A549 (cell line): ENCODE measurements around the gene ATF5. TPM values are rescaled to one million over a fixed set of nuclear protein-coding genes. Genes with fewer than 3 reads are reported as not detected.

Experiments
- ATAC-seq, 2 experiments: fragments of 200-7000 bp in 1 of 2; fragments of >200 bp in 1 of 2; cut with Nextera tagmentation in 1 of 2; cut with Tn5 transposase in 1 of 2; 3 replicates each; pipeline versions ENCODE4 v1.8.0 to v1.9.1; 2018 to 2020; ENCODE audit warnings: mild to moderate bottlenecking in 1 of 2, moderate library complexity in 1 of 2
- CTCF ChIA-PET: fragments of 300-600 bp; sonication (Branson Sonifier 250); formaldehyde crosslinking; extraction: SDS; loops from one replicate; lab custom pipeline; 2021; ENCODE audit warnings: antibody characterized with exemption, inconsistent platforms; lab: Yijun Ruan, JAX
- POLR2A ChIA-PET: fragments of 350-600 bp; formaldehyde crosslinking; extraction: SDS; loops from one replicate; lab custom pipeline; 2021; ENCODE audit warnings: antibody characterized with exemption, inconsistent platforms; lab: Yijun Ruan, JAX
- DNase-seq, 2 experiments: peaks; one replicate each; pipeline versions ENCODE4 v3.0.0 to v3.0.0-alpha.2; 2011 to 2016; ENCODE audit warnings: low read depth in 1 of 2, low spot score in 1 of 2
- FAIRE-seq: peaks from 2 replicates; lab custom pipeline; 2011; peaks lifted over from hg19 to GRCh38; lab: Jason Lieb, UNC
- H3K27ac ChIP-seq, 2 experiments: fragments of >200 bp; sonication (Bioruptor Twin); formaldehyde crosslinking; 3 replicates each; pipeline ENCODE4 v1.5.1; 2016 to 2017
- H3K4me1 ChIP-seq: fragments of >200 bp; sonication (Bioruptor Twin); formaldehyde crosslinking; 3 replicates; pipeline ENCODE4 v1.6.1; 2016
- H3K4me2 ChIP-seq: fragments of >200 bp; sonication (Bioruptor Twin); formaldehyde crosslinking; 3 replicates; pipeline ENCODE4 v1.6.1; 2016
- H3K4me3 ChIP-seq: fragments of >200 bp; sonication (Bioruptor Twin); formaldehyde crosslinking; 3 replicates; pipeline ENCODE4 v1.5.1; 2016
- H3K9me3 ChIP-seq: fragments of >200 bp; sonication (Bioruptor Twin); formaldehyde crosslinking; 3 replicates; pipeline ENCODE4 v1.6.1; 2016
- BHLHE40 ChIP-seq: IDR thresholded peaks from 2 replicates; pipeline ENCODE4 v1.6.1; 2012; ENCODE audit warnings: low read depth, low read length, inconsistent platforms
- CHD4 ChIP-seq: fragments of 200-600 bp; sonication (generic); IDR thresholded peaks from 2 replicates; pipeline ENCODE4 v1.6.1; 2016; ENCODE audit warnings: antibody characterized with exemption, mild to moderate bottlenecking, borderline replicate concordance
- FOSL2 ChIP-seq, 2 experiments: fragments of 450-650 bp in 1 of 2; fragments of >200 bp in 1 of 2; sonication (Bioruptor Twin) in 1 of 2; formaldehyde crosslinking; IDR thresholded peaks; 2 replicates each; pipeline versions ENCODE4 v1.5.0 to v1.6.1; 2016 to 2020; ENCODE audit warnings: mild to moderate bottlenecking in 1 of 2, moderate library complexity in 1 of 2
- HDAC2 ChIP-seq: fragments of 200-600 bp; sonication (generic); IDR thresholded peaks from 2 replicates; pipeline ENCODE4 v1.6.1; 2016
- JUNB ChIP-seq: fragments of >200 bp; sonication (Bioruptor Twin); formaldehyde crosslinking; IDR thresholded peaks from 2 replicates; pipeline ENCODE4 v1.6.1; 2016
- KDM1A ChIP-seq: fragments of 200-600 bp; sonication (generic); IDR thresholded peaks from 2 replicates; pipeline ENCODE4 v1.6.1; 2016; ENCODE audit warnings: low read depth, mild to moderate bottlenecking
- MAZ ChIP-seq: fragments of 150-350 bp; IDR thresholded peaks from 2 replicates; pipeline ENCODE4 v1.6.1; 2014; ENCODE audit warnings: antibody characterized with exemption, low read depth, low read length, borderline replicate concordance
- NFE2L2 ChIP-seq: fragments of 150-350 bp; conservative IDR thresholded peaks from 2 replicates; pipeline ENCODE4 v1.6.1; 2014; ENCODE audit warnings: low read length
- PHF8 ChIP-seq: fragments of 200-600 bp; sonication (generic); IDR thresholded peaks from 2 replicates; pipeline ENCODE4 v1.6.1; 2016; ENCODE audit warnings: low read depth, mild to moderate bottlenecking, antibody characterized with exemption, moderate library complexity, borderline replicate concordance
- RFX5 ChIP-seq: fragments of 450-650 bp; IDR thresholded peaks from 2 replicates; pipeline ENCODE4 v1.7.1; 2014; ENCODE audit warnings: antibody characterized with exemption, mild to moderate bottlenecking, moderate library complexity
- SMC3 ChIP-seq: fragments of >200 bp; sonication (Bioruptor Twin); formaldehyde crosslinking; IDR thresholded peaks from 3 replicates; pipeline ENCODE4 v1.6.1; 2018; ENCODE audit warnings: inconsistent platforms
- TFCP2L1 ChIP-seq: fragments of 250-450 bp; sonication (Bioruptor Pico); IDR thresholded peaks from 2 replicates; pipeline ENCODE4 v1.5.0; 2021; ENCODE audit warnings: mild to moderate bottlenecking
- WGBS: methylation state at CpG from one replicate; pipeline ENCODE4 v1.1.6; 2017; ENCODE audit errors: missing lambda C conversion rate; 5-methylcytosine and 5-hydroxymethylcytosine counted together
- polyA plus RNA-seq, 4 experiments: library from polyadenylated mRNA; depleted of rRNA in 3 of 4; stranded (reverse); fragments of >200 nt; fragmentation: RNase III in 1 of 4; extraction: RNeasy Plus Mini Kit Qiagen cat#74134 plus additional on column Dnase treatment in 1 of 4; gene quantifications; 2 replicates in 3 of 4; 3 replicates in 1 of 4; pipeline ENCODE4 v1.2.3, GENCODE V29; 2011 to 2017
- TF ChIP-seq, protein P1 (sequence below): fragments of 250-450 bp; sonication (Bioruptor Pico); IDR thresholded peaks from 2 replicates; pipeline ENCODE4 v1.5.0; 2020; ENCODE audit warnings: low read depth, mild to moderate bottlenecking, moderate library complexity
- TF ChIP-seq, protein P2 (sequence below): fragments of 150-350 bp; IDR thresholded peaks from 2 replicates; pipeline ENCODE4 v1.6.1; 2014; ENCODE audit warnings: low read depth, mild to moderate bottlenecking, low read length
- TF ChIP-seq, protein P3 (sequence below): IDR thresholded peaks from 2 replicates; pipeline ENCODE4 v1.6.1; 2012
- TF ChIP-seq, protein P4 (sequence below): fragments of 200-600 bp; sonication (generic); IDR thresholded peaks from 2 replicates; pipeline ENCODE4 v1.6.1; 2016; ENCODE audit warnings: antibody characterized with exemption, mild to moderate bottlenecking, moderate library complexity
- TF ChIP-seq, protein P5 (sequence below): fragments of 450-650 bp; IDR thresholded peaks from 2 replicates; pipeline ENCODE4 v1.6.1; 2014; ENCODE audit warnings: antibody characterized with exemption
- TF ChIP-seq, protein P6 (sequence below): IDR thresholded peaks from 2 replicates; pipeline ENCODE4 v1.6.1; 2012; ENCODE audit warnings: low read depth, borderline replicate concordance

Gene ATF5
- polyA plus RNA-seq, 2 of the 4 experiments (the other 2 are of a cell fraction), result 12.9 to 42.8 TPM

DNA sequence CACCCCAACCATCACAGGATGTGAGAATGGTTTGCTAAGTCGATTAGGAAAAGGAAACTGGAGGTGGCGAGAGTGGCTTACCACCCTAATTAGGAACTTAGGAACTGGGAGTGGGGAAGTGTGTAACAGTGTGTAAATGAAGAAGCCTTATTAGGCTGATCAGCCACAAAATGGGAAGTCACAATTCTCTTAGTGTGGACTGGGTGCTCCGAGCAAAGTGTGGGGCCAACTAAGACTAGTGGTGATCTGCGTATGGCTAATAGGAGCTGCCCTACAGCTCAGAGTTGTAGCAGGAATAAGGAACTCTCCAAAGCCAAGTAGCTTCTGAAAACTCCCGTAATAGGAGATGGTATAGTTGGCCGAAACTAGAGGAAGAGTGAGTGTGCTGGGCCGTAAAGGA, 24.4 kb downstream of the ATF5 start:
- no peak for FAIRE-seq
- Histone ChIP-seq H3K9me3 (no peaks in the 10 kb centered on the region), H3K4me1 (no peaks in the 10 kb centered on the region)
- DNase-seq, result no peak
- TF ChIP-seq HDAC2 (no peak), TFCP2L1 (CRISPR knock-in tag) (no peak), PHF8 (no peak), KDM1A (no peak), FOSL2 (IDR thresholded peaks at IDR 0.05) (no peak), FOSL2 (CRISPR knock-in tag; IDR thresholded peaks at IDR 0.05) (no peak), NFE2L2 (no peak)
- TF ChIP-seq, protein P1, sequence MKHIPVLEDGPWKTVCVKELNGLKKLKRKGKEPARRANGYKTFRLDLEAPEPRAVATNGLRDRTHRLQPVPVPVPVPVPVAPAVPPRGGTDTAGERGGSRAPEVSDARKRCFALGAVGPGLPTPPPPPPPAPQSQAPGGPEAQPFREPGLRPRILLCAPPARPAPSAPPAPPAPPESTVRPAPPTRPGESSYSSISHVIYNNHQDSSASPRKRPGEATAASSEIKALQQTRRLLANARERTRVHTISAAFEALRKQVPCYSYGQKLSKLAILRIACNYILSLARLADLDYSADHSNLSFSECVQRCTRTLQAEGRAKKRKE, result no peak
- TF ChIP-seq, all 56 proteins: peak for 0
- Histone ChIP-seq H3K4me3 (no peak overlapping the region), H3K4me2 (no peak overlapping the region), H3K27ac (no peak overlapping the region)
- ChIA-PET CTCF (interaction anchor here (0.9 to 10.7 kb wide), 7 partner anchors 13 to 183 kb away, joined by 3 to 121 read pairs (median 4); no protein-coding TSS in a partner anchor), POLR2A (interaction anchor here (2.5 kb wide), 1 partner anchor 24 kb away, joined by 9 read pairs; the partner anchor contains the start of gene NUP62)
- no peak for ATAC-seq
- WGBS, result 77% methylated on average over 7 of the region's 7 CpGs

DNA sequence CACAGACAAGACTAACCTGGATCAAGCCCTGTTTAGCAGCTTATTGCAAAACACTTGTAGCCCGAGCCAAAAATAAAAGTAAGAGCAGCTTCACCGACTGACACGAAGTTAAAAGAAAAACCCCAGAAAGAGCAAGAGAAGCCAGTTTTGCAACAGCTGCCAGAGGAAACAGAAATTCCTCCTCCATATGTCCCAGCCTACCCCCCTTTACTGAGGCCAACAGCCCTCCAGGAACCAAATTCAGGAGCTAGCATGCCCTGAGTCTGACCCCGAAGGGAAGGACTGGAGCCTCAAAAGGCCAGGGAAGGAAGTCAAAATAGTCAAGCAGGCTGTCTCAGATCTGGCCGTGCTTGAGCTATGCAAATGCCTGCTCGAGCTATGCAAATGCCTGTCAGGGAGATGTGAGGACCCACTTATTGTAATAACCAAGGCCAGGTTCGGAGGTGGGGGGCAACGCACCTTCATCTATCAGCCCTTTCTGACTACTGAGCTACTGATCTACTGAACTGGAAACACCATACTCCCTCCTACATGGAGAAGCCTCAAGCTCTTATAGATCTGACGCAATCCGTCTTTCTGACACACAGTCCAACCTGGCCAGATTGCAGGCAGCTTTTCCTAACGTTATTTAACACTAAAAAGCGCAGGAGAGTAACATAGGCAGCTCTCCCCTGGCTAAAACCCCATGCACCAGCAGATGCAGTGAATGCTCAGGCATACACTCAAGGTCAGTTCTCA, 25.3 kb downstream of the ATF5 start:
- ChIA-PET POLR2A (interaction anchor here (2.5 kb wide), 1 partner anchor 24 kb away, joined by 9 read pairs; the partner anchor contains the start of gene NUP62), CTCF (interaction anchor here (0.6 to 10.7 kb wide), 10 partner anchors 11 to 273 kb away, joined by 3 to 121 read pairs (median 4); no protein-coding TSS in a partner anchor)
- 43% methylated on average over 12 of the region's 12 CpGs for WGBS
- H3K4me3 ChIP-seq, result no peak overlapping the region
- no peaks in the 10 kb centered on the region for H3K4me1 ChIP-seq
- no peak for DNase-seq
- no peak for FAIRE-seq
- H3K9me3 ChIP-seq, result no peaks in the 10 kb centered on the region
- no peak overlapping the region for H3K4me2 ChIP-seq
- no peak overlapping the region for H3K27ac ChIP-seq
- no peak for ATAC-seq
- no peak for TF ChIP-seq NFE2L2
- TF ChIP-seq BHLHE40, result no peak
- TF ChIP-seq RFX5, result no peak
- no peak for TF ChIP-seq MAZ
- TF ChIP-seq, protein P2, sequence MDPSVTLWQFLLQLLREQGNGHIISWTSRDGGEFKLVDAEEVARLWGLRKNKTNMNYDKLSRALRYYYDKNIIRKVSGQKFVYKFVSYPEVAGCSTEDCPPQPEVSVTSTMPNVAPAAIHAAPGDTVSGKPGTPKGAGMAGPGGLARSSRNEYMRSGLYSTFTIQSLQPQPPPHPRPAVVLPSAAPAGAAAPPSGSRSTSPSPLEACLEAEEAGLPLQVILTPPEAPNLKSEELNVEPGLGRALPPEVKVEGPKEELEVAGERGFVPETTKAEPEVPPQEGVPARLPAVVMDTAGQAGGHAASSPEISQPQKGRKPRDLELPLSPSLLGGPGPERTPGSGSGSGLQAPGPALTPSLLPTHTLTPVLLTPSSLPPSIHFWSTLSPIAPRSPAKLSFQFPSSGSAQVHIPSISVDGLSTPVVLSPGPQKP, result no peak
- no peak for TF ChIP-seq CHD4
- TF ChIP-seq, protein P3, sequence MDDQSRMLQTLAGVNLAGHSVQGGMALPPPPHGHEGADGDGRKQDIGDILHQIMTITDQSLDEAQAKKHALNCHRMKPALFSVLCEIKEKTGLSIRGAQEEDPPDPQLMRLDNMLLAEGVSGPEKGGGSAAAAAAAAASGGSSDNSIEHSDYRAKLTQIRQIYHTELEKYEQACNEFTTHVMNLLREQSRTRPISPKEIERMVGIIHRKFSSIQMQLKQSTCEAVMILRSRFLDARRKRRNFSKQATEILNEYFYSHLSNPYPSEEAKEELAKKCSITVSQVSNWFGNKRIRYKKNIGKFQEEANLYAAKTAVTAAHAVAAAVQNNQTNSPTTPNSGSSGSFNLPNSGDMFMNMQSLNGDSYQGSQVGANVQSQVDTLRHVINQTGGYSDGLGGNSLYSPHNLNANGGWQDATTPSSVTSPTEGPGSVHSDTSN, result no peak
- TF ChIP-seq, protein P4, sequence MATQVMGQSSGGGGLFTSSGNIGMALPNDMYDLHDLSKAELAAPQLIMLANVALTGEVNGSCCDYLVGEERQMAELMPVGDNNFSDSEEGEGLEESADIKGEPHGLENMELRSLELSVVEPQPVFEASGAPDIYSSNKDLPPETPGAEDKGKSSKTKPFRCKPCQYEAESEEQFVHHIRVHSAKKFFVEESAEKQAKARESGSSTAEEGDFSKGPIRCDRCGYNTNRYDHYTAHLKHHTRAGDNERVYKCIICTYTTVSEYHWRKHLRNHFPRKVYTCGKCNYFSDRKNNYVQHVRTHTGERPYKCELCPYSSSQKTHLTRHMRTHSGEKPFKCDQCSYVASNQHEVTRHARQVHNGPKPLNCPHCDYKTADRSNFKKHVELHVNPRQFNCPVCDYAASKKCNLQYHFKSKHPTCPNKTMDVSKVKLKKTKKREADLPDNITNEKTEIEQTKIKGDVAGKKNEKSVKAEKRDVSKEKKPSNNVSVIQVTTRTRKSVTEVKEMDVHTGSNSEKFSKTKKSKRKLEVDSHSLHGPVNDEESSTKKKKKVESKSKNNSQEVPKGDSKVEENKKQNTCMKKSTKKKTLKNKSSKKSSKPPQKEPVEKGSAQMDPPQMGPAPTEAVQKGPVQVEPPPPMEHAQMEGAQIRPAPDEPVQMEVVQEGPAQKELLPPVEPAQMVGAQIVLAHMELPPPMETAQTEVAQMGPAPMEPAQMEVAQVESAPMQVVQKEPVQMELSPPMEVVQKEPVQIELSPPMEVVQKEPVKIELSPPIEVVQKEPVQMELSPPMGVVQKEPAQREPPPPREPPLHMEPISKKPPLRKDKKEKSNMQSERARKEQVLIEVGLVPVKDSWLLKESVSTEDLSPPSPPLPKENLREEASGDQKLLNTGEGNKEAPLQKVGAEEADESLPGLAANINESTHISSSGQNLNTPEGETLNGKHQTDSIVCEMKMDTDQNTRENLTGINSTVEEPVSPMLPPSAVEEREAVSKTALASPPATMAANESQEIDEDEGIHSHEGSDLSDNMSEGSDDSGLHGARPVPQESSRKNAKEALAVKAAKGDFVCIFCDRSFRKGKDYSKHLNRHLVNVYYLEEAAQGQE, result no peak
- no peak for TF ChIP-seq SMC3
- TF ChIP-seq, protein P5, sequence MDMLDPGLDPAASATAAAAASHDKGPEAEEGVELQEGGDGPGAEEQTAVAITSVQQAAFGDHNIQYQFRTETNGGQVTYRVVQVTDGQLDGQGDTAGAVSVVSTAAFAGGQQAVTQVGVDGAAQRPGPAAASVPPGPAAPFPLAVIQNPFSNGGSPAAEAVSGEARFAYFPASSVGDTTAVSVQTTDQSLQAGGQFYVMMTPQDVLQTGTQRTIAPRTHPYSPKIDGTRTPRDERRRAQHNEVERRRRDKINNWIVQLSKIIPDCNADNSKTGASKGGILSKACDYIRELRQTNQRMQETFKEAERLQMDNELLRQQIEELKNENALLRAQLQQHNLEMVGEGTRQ, result no peak
- TF ChIP-seq, protein P6, sequence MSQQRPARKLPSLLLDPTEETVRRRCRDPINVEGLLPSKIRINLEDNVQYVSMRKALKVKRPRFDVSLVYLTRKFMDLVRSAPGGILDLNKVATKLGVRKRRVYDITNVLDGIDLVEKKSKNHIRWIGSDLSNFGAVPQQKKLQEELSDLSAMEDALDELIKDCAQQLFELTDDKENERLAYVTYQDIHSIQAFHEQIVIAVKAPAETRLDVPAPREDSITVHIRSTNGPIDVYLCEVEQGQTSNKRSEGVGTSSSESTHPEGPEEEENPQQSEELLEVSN, result no peak
- TF ChIP-seq JUNB, result no peak
- no peak for TF ChIP-seq FOSL2 (IDR thresholded peaks at IDR 0.05)
- no peak for TF ChIP-seq FOSL2 (CRISPR knock-in tag; IDR thresholded peaks at IDR 0.05)
